Pancreas (tissue), 10 donors: ENCODE measurements around the gene BMPR1B. TPM values are rescaled to one million over a fixed set of nuclear protein-coding genes. Genes with fewer than 3 reads are reported as not detected.

ENCODE experiments used
- ATAC-seq, 4 donors: fragments of 200-7000 bp; cut with Tn5 transposase; one replicate each; pipeline versions ENCODE4 v1.8.0 to v1.9.1; 2020; ENCODE audit warnings: mild to moderate bottlenecking in 4 of 4, moderate library complexity in 4 of 4
- DNase-seq, 6 donors: peaks; one replicate each; pipeline ENCODE4 v3.0.0-alpha.2; 2020
- FAIRE-seq: peaks from 2 replicates; lab custom pipeline; 2012; peaks lifted over from hg19 to GRCh38; lab: Jason Lieb, UNC
- H3K27ac ChIP-seq, 4 donors: fragments of 200-600 bp; sonication (generic); 1 replicate in 3 of 4; 2 replicates in 1 of 4; pipeline versions ENCODE4 v1.5.0 to v1.8.0; 2020
- H3K27me3 ChIP-seq, 4 donors: fragments of 200-600 bp; one replicate each; pipeline ENCODE4 v1.8.0; 2021
- H3K36me3 ChIP-seq, 3 donors: fragments of 200-600 bp; sonication (generic) in 1 of 3; one replicate each; pipeline versions ENCODE4 v1.5.0 to v1.8.0; 2020 to 2021
- H3K4me1 ChIP-seq, 3 donors: fragments of 200-600 bp; one replicate each; pipeline ENCODE4 v1.8.0; 2021
- H3K4me3 ChIP-seq, 4 donors: fragments of 200-600 bp; sonication (generic) in 2 of 4; one replicate each; pipeline versions ENCODE4 v1.5.0 to v1.8.0; 2020 to 2021
- H3K9me3 ChIP-seq, 4 donors: fragments of 200-600 bp; one replicate each; pipeline ENCODE4 v1.8.0; 2021
- CTCF ChIP-seq, 4 donors: fragments of 200-600 bp; sonication (generic) in 3 of 4; IDR thresholded peaks; one replicate each; pipeline versions ENCODE4 v1.5.0 to v1.8.0; 2021; ENCODE audit warnings: antibody characterized with exemption in 4 of 4
- WGBS, 2 donors: extraction: QIAGEN DNeasy Blood & Tissue Kit; methylation state at CpG; one replicate each; pipeline ENCODE4 v1.1.7; 2013; 5-methylcytosine and 5-hydroxymethylcytosine counted together
- intact Hi-C, 3 donors: fragments of 100-400 bp; cut with DNase I; formaldehyde crosslinking; loops; one replicate each; pipeline versions ENCODE4 v1.11.1 to v1.14.2; 2022
- polyA plus RNA-seq, 2 donors: library from polyadenylated mRNA; stranded (reverse); fragments of 200-250 nt; gene quantifications; one replicate each; pipeline ENCODE4 v1.2.3, GENCODE V29; 2013
- total RNA-seq, 6 donors: library from RNA; stranded (reverse); fragmentation: NEBNext Ultra II Directional in 4 of 6; extraction: Animal tissue kit (Norgen Biotek cat#: 25700) in 4 of 6; gene quantifications; one replicate each; pipeline versions ENCODE4 v1.2.1 to v1.2.4, GENCODE V29; 2021 to 2023
- donor health status: healthy with polysubstance abuse.
- donor health status: DM: no; HTN: no; CAD: no; lungs with moderate emphysema.
- donor health status: DM: no; HTN: no; CAD: no.
- donor health status: control.
- donor health status: control.
- donor health status: Bipolar disorder and iron deficiency.
- donor health status: DM: yes; HTN: yes; CAD: no.
- donor health status: DM: no; HTN: no; CAD: no.
- donor health status: DM: no; HTN: no; CAD: no.
- donor health status: DM: yes; HTN: yes; CAD: no.

The BMPR1B gene
- total and polyA plus RNA-seq, 8 donors: 0.46 to 3.7 (median 1.6) TPM

DNA sequence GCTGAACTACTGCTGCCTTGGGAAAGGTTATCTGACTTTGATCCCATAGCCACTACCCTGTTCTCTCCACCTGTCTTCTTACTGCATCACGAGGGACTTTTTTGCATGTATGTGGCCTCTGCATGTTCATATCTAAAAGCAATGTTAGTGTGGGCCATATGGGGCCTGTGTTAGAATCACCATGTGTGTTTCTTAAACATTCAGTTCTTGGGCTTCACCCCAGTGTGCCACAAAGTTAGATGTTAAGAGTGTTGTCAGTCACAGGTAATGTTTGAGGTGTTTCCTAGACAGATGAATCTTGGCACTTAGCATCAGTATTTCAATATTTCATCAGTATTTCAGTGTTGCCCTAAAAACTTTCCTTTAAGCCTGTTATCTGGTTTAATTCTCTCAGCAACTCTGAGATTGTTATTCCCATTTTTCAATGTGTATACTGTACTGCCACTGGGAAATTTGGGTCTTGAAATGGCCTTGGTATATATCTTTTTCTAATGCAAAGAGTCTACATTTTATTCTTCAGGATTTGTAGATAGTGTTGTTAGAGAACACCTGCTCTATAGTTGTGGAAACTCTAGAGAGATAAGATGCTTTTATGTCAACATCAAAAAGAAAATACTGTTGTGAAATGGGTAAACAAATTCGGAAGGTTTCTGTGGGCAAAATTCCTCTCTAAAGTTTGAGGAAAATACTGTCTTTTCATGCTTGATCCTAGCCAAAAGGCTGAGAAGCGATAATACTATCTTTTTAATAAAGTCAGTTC is 259.7 kb downstream of the BMPR1B start:
- H3K9me3 ChIP-seq: no peaks in the 10 kb centered on the region
- peaks cover 5 to 14% (median 11%) of the 10 kb centered on the region in 3 donors for H3K4me1 ChIP-seq
- peak overlapping the region in 1 of 4 donors; percentile 19 for H3K27ac ChIP-seq
- intact Hi-C loops: no loop called here
- no peaks in the 10 kb centered on the region for H3K27me3 ChIP-seq
- WGBS, 2 donors: 48 to 50% methylated on average over 3 of the region's 3 CpGs
- no peak overlapping the region for H3K4me3 ChIP-seq
- no peak for DNase-seq
- H3K36me3 ChIP-seq: no peaks in the 10 kb centered on the region
- ATAC-seq: peak in 1 of 4 donors; percentile 11
- no peak for TF ChIP-seq CTCF (IDR thresholded peaks at IDR 0.05)
- no peak for FAIRE-seq

GRCh38 chr4:95018785-95019184 is 261.0 kb downstream of the BMPR1B start:
- Histone ChIP-seq H3K27me3 (no peaks in the 10 kb centered on the region), H3K36me3 (no peaks in the 10 kb centered on the region), H3K9me3 (no peaks in the 10 kb centered on the region), H3K4me3 (no peak overlapping the region), H3K27ac (peak overlapping the region in 1 of 4 donors; percentile 32), H3K4me1 (peaks cover 5 to 14% (median 11%) of the 10 kb centered on the region in 3 donors)
- 6 to 13% methylated on average over 5 of the region's 5 CpGs for WGBS, 2 donors
- TF ChIP-seq CTCF (IDR thresholded peaks at IDR 0.05): no peak
- intact Hi-C loops: no loop called here
- peak in 2 of 4 donors; percentile 17 to 22 for ATAC-seq
- DNase-seq: no peak
- no peak for FAIRE-seq

DNA sequence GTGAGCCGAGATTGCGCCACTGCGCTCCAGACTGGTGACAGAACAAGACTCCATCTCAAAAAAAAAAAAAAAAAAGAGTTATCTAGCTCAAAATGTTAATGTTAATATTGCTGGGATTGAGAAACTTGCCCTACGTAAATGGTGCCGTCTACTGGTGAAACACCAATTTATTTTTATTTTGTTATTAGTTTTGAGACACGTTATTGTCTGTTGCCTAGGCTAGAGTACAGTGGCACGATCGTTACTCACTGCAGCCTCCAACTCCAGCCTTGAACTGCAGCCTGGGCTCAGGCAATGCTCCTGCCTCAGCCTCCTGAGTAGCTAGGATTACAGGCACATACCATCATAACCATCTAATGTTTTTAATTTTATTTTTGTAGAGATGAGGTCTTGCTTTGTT is 262.8 kb downstream of the BMPR1B start:
- no peak for ATAC-seq
- Histone ChIP-seq H3K4me3 (no peak overlapping the region), H3K36me3 (no peaks in the 10 kb centered on the region), H3K4me1 (peaks cover 5 to 14% (median 11%) of the 10 kb centered on the region in 3 donors), H3K27ac (no peak overlapping the region), H3K9me3 (no peaks in the 10 kb centered on the region), H3K27me3 (no peaks in the 10 kb centered on the region)
- intact Hi-C loops: no loop called here
- 93 to 95% methylated on average over 8 of the region's 8 CpGs for WGBS, 2 donors
- no peak for FAIRE-seq
- no peak for TF ChIP-seq CTCF (IDR thresholded peaks at IDR 0.05)
- no peak for DNase-seq

DNA sequence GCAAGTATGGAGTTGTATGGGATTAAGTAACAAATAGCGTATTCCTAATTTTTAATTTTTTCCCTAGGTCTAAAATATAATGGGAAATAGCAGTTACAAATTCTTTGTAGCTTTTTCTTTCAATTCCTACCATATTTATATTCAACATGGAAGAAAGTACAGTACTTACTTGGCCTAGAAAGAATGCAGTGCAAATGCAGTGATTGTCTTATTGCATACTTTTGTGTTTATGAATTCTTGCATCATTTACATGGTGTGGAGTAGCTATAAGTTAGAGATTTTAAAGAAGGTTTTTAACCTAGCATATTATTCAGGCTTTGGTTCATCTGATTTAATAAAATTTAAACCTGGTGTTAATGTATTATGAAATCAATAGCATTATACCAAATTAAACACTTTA is 263.3 kb downstream of the BMPR1B start:
- no peak overlapping the region for H3K4me3 ChIP-seq
- intact Hi-C loops: no loop called here
- H3K9me3 ChIP-seq: no peaks in the 10 kb centered on the region
- no peak for FAIRE-seq
- WGBS, 2 donors: 97 to 98% methylated on average over 1 of the region's 1 CpG
- no peak for TF ChIP-seq CTCF (IDR thresholded peaks at IDR 0.05)
- H3K27ac ChIP-seq: no peak overlapping the region
- no peak for ATAC-seq
- no peak for DNase-seq
- H3K27me3 ChIP-seq: no peaks in the 10 kb centered on the region
- peaks cover 5 to 14% (median 11%) of the 10 kb centered on the region in 3 donors for H3K4me1 ChIP-seq
- H3K36me3 ChIP-seq: no peaks in the 10 kb centered on the region

GRCh38 chr4:95023110-95023509 is 265.4 kb downstream of the BMPR1B start:
- H3K27me3 ChIP-seq: no peaks in the 10 kb centered on the region
- no peaks in the 10 kb centered on the region for H3K9me3 ChIP-seq
- no peak overlapping the region for H3K4me3 ChIP-seq
- FAIRE-seq (no peak), DNase-seq (no peak), ATAC-seq (no peak)
- intact Hi-C loops: no loop called here
- TF ChIP-seq CTCF (IDR thresholded peaks at IDR 0.05): no peak
- WGBS, 2 donors: 77 to 85% methylated on average over 5 of the region's 5 CpGs
- no peaks in the 10 kb centered on the region for H3K36me3 ChIP-seq
- H3K27ac ChIP-seq: no peak overlapping the region
- H3K4me1 ChIP-seq: peaks cover 0 to 8% (median 5%) of the 10 kb centered on the region in 3 donors
